GM10266 (cell line): ENCODE data around the gene NEGR1.

Source experiments
- DNase-seq: peaks from one replicate; pipeline ENCODE4 v3.0.0; 2012; ENCODE audit errors: extremely low spot score
- TF ChIP-seq, protein P1 (sequence below): IDR thresholded peaks from 2 replicates; pipeline ENCODE4 v1.5.1; 2012; ENCODE audit warnings: mild to moderate bottlenecking, low read depth; ENCODE audit not compliant: control insufficient read depth, insufficient read depth; ENCODE audit errors: missing control alignments

Gene NEGR1

DNA sequence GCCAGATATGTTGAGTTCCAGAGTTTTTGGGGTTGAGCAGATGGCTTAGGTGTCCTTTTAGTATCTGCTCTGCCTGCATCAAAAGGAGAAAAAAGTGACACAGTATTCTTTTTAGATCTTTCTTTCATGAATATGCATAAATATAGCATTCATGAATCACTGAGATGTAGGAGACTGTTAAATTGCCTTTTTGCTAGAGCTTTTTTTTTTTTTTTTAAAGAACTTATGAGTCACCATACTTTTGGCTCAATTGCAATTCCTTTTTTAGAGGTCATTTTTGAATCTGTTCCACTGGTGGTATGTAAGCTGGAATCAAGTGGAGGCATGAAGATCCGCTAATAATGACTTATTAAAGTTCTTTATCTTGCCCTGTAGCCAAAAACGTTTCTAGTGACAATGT lies 720.6 kb downstream of the NEGR1 start:
- no peak for DNase-seq
- TF ChIP-seq, protein P1, sequence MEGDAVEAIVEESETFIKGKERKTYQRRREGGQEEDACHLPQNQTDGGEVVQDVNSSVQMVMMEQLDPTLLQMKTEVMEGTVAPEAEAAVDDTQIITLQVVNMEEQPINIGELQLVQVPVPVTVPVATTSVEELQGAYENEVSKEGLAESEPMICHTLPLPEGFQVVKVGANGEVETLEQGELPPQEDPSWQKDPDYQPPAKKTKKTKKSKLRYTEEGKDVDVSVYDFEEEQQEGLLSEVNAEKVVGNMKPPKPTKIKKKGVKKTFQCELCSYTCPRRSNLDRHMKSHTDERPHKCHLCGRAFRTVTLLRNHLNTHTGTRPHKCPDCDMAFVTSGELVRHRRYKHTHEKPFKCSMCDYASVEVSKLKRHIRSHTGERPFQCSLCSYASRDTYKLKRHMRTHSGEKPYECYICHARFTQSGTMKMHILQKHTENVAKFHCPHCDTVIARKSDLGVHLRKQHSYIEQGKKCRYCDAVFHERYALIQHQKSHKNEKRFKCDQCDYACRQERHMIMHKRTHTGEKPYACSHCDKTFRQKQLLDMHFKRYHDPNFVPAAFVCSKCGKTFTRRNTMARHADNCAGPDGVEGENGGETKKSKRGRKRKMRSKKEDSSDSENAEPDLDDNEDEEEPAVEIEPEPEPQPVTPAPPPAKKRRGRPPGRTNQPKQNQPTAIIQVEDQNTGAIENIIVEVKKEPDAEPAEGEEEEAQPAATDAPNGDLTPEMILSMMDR, result no peak

DNA sequence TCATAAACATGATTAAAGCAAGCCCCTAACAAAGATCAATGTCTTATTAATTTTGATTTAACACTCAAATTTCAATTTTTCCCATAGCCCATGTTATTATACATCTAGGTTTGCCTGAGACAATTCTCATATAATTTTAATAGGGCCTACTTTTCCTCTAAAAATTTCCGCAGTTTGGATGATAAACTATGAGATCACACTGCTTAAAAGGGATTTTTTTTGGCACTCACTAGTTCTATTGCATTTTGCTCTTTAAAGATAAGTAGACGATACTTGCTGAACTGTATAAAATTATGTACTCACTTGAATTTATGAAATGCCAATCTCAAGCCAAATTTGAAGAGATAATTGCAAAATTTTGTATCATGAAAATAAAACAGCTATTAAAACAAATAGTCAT lies 721.1 kb downstream of the NEGR1 start:
- no peak for DNase-seq
- TF ChIP-seq, protein P1, result no peak

DNA sequence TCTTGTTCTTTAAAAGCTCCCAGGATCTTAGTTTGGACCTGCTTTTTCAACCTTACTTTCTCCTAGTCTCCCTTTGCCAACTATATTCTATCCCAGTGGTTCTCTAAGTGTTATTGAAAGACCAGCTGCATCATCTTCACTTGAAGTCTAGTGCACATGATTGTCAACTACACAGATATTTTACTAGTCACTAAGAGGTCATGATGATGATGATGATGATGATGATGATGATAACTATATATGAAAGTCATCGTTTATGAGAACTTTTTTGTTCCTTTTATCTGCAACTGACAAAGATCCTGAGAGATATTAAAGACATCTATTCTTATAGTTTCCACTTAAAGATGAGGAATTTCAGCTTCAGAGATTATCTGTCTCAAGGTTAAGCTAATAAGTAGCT lies 722.5 kb downstream of the NEGR1 start:
- TF ChIP-seq, protein P1, result no peak
- no peak for DNase-seq

DNA sequence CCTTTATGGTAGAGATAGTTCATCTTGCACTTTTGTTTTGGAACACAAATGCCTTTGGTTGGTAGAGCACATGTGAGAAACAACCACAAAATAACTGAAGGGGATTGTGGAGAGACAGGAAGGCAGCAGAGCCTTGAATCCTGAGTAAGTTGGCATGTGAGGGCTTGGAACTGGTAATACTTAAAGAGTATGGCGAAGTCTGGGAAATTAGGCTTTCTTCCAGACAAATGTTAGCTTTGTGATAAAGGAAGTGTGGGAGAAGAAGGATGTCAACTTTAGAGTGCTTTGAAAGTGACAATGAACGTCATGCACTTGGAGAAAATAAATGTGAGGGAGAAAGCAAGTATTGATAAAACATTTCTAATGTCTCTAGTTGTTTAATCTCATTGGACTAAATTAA lies 725.2 kb downstream of the NEGR1 start:
- no peak for DNase-seq
- TF ChIP-seq, protein P1, result no peak

DNA sequence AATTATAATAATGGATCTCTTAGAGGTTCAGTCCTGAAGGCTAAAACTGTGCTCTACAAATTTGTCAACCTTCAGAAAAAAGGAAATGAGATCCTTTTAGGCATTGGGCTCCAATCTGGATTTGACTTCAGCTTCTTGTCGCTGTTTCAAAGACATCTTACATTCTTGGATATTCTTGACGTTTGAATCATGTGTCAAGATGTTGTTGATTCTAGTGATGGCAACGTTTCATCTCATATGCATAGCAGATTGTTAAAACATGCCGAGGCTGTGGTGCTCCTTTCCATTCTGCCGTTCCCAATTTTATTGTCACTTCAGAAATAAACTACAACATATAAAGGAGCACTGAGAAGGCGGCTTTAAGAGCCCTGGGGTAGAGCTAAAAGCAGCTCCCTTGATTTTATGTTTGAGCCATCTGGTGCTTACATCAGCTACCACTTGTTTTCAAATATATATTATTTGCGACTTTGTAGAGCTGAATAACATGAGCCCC lies 733.9 kb downstream of the NEGR1 start:
- DNase-seq, result no peak
- TF ChIP-seq, protein P1, result no peak

DNA sequence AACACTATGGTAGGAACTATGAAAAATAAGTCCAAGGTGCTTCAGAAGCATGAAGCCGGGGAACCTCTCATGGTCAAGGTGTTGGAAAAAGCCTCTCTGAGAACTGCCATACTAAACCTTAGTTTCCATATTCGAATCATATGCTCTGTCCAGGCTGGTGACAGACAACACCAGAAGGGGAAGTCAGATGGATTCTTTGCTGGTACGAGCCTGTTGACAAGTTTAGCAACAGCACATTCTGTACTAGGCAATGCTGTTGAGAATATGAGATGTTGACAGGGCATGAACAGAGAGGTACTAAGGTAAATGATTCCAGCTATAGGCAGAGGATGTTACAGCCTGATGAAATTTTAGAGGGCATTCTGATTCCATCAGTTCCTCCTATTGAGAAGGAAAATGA lies 740.2 kb downstream of the NEGR1 start:
- DNase-seq, result no peak
- TF ChIP-seq, protein P1, result no peak

DNA sequence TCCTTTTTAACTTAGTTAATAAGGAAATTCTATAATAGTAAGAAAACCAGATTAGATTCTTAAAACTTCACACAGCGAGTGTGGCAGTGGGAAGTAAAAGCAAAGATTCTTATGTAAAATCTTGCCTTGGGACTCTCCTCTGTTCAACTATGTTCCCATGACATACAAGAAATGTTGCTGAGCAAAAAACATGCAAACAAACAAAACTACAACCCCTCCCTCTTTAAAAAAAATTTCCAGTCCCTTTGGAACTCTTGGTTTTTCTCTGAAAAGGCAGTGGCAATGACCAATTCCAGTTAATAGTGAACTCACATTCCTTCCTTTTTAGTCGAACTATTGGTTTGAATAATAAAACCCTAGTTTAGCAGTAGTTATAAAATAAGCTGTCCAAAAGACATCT lies 748.4 kb downstream of the NEGR1 start:
- TF ChIP-seq, protein P1, result no peak
- no peak for DNase-seq
